HG03558 (cell line): ENCODE results near the gene MARCKS.

Source experiments
- ATAC-seq: cut with Tn5 transposase; IDR thresholded peaks from one replicate; pipeline ENCODE4 v1.9.1; 2021; ENCODE audit warnings: moderate number of reproducible peaks; ENCODE audit not compliant: unreplicated experiment; ENCODE audit errors: extremely low read depth

Gene MARCKS

GRCh38 chr6:113848811-113849210 is 8.3 kb upstream of the MARCKS start:
- no peak for ATAC-seq

- no peak for ATAC-seq
These were observed 3.9 kb upstream of the MARCKS start for GRCh38 chr6:113853252-113853651.

GRCh38 chr6:113854531-113855499 is 2.3 kb upstream of the MARCKS start:
- ATAC-seq: no peak

GRCh38 chr6:113855500-113856374 is 1.4 kb upstream of the MARCKS start:
- no peak for ATAC-seq

- ATAC-seq: no peak
These were observed 845 bp upstream of the MARCKS start for GRCh38 chr6:113856375-113856624.

- ATAC-seq: no peak
These were observed 673 bp downstream of the MARCKS start for GRCh38 chr6:113857556-113858479.

- ATAC-seq: peak; percentile 67
These were observed 1.6 kb downstream of the MARCKS start for GRCh38 chr6:113858480-113859348.

- ATAC-seq: no peak
These were observed 2.4 kb downstream of the MARCKS start for GRCh38 chr6:113859349-113860180.

GRCh38 chr6:113860181-113860955 is 3.2 kb downstream of the MARCKS start:
- no peak for ATAC-seq

GRCh38 chr6:113862112-113862511 is 5.0 kb downstream of the MARCKS start:
- ATAC-seq: no peak

- no peak for ATAC-seq
These were observed 13.8 kb downstream of the MARCKS start for GRCh38 chr6:113870917-113871316.

GRCh38 chr6:113871975-113872374 is 14.8 kb downstream of the MARCKS start:
- ATAC-seq: no peak

GRCh38 chr6:113873043-113873667 is 16.0 kb downstream of the MARCKS start:
- ATAC-seq: peak; percentile 91

GRCh38 chr6:113875470-113875869 is 18.3 kb downstream of the MARCKS start:
- ATAC-seq: no peak

- ATAC-seq: no peak
These were observed 19.6 kb downstream of the MARCKS start for GRCh38 chr6:113876695-113877094.

- ATAC-seq: peak; percentile 99
These were observed 22.3 kb downstream of the MARCKS start for GRCh38 chr6:113879186-113880096.
